HG03159 (cell line): ENCODE measurements around the gene R3HDM4.
"Not testable (repeated sequence)": the region's sequence is repeated elsewhere in the genome, so short reads cannot be mapped to it uniquely, and the experiment has no call there.

Experiments
- ATAC-seq: cut with Tn5 transposase; IDR thresholded peaks from one replicate; pipeline ENCODE4 v1.9.1; 2021; ENCODE audit warnings: mild to moderate bottlenecking, moderate library complexity; ENCODE audit not compliant: unreplicated experiment

The R3HDM4 gene

GRCh38 chr19:896434-896833 is 16.6 kb downstream of the R3HDM4 start:
- no peak for ATAC-seq

GRCh38 chr19:892894-893689 is 19.9 kb downstream of the R3HDM4 start, which contains the start of the genes MED16 and RNU6-9:
Gene MED16, minus strand, starts transcription at chr19:893187. Its CDS starts 2,056 bp downstream, at chr19:891131.
Gene RNU6-9, plus strand, starts transcription at chr19:893484.
- peak; percentile 79 for ATAC-seq

GRCh38 chr19:892243-892893 is 20.7 kb downstream of the R3HDM4 start:
- no peak for ATAC-seq

- not testable (repeated sequence) for ATAC-seq
Observed at GRCh38 chr19:891421-892200, 21.4 kb downstream of the R3HDM4 start.

- no peak for ATAC-seq
Observed at GRCh38 chr19:890831-891230, 22.2 kb downstream of the R3HDM4 start.

GRCh38 chr19:889662-890295 is 23.2 kb downstream of the R3HDM4 start:
- no peak for ATAC-seq

GRCh38 chr19:888581-889385 is 24.2 kb downstream of the R3HDM4 start:
- no peak for ATAC-seq

- ATAC-seq = no peak
Observed at GRCh38 chr19:887599-887998, 25.4 kb downstream of the R3HDM4 start.

- ATAC-seq = no peak
Observed at GRCh38 chr19:887072-887471, 25.9 kb downstream of the R3HDM4 start.

- no peak for ATAC-seq
Observed at GRCh38 chr19:885536-886224, 27.3 kb downstream of the R3HDM4 start.

GRCh38 chr19:884420-885211 is 28.4 kb downstream of the R3HDM4 start:
- no peak for ATAC-seq

- no peak for ATAC-seq
Observed at GRCh38 chr19:883661-884211, 29.3 kb downstream of the R3HDM4 start.

- ATAC-seq = no peak
Observed at GRCh38 chr19:882871-883497, 30.0 kb downstream of the R3HDM4 start.

GRCh38 chr19:881385-882071 is 31.5 kb downstream of the R3HDM4 start:
- no peak for ATAC-seq

GRCh38 chr19:879711-880438 is 33.1 kb downstream of the R3HDM4 start:
- no peak for ATAC-seq

- ATAC-seq = not testable (repeated sequence)
Observed at GRCh38 chr19:878751-879561, 34.1 kb downstream of the R3HDM4 start.
